ENCODE data around the gene PAPOLB. TPM values are rescaled to one million over a fixed set of nuclear protein-coding genes. Genes with fewer than 3 reads are reported as not detected.
A peak's percentile ranks its signal among the peaks of the same experiment; 100 is the strongest.

The PAPOLB gene
- total and polyA plus RNA-seq, 10 of the 15 experiments (the other 5 are each of a cell fraction or from before 2014, with no cell fraction given) = 0.01 TPM; not detected in 9

DNA sequence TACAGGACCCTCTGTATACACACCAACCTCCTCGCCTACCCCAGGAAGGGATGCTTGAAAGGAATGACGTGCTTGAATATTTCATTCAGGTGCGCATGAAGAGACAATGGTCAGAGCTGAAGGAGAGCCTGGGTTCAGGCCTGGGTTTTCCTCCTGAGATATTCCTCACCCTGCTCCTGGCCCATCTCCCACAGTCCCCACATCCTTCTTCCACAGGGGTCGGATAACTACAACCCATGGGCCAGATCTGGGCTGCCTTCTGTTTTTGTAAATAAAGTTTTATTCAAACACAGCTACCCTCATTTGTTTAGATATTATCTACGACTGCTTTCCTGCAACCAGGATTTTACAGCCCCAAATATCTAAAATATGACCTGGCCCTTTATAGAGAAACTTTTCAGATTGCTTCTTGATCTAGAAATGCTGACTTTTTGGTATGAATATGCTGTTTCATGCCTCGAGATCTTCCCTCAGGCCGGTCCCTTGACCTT is 23.5 kb upstream of the PAPOLB start:
- FAIRE-seq (no peak), ATAC-seq (no peak), DNase-seq (ENCODE audit: low read depth, low spot score) (no peak)
- no peak overlapping the region for H3K9ac ChIP-seq (ENCODE audit: control insufficient read depth, insufficient read depth, low read length)
- POLR2A ChIA-PET = interaction anchor here (0.6 kb wide), 1 partner anchor 9 kb away, joined by 3 read pairs; no protein-coding TSS in a partner anchor
- intact Hi-C loops (cut with micrococcal nuclease; ENCODE audit: unreplicated experiment) (no loop called here), in situ Hi-C loops (cut with MboI) (no loop called here)
- no peak overlapping the region for H3K27ac ChIP-seq (ENCODE audit: control insufficient read depth, insufficient read depth)
- no peak overlapping the region for H3K4me2 ChIP-seq (ENCODE audit: control insufficient read depth, insufficient read depth)
- RAD21 ChIA-PET (ENCODE audit: unreplicated experiment) = no interaction called here
- no peaks in the 10 kb centered on the region for H4K20me1 ChIP-seq (ENCODE audit: control insufficient read depth, insufficient read depth)
- CTCF ChIA-PET = no interaction called here
- no peaks in the 10 kb centered on the region for H3K79me2 ChIP-seq (ENCODE audit: control insufficient read depth, insufficient read depth, low read length)
- 63% methylated on average over 7 of the region's 7 CpGs for WGBS (ENCODE audit: insufficient coverage, insufficient replicate concordance, low lambda C conversion rate, missing lambda C conversion rate)
- H3K27me3 ChIP-seq (replicated peaks in 1 of 2; ENCODE audit: control insufficient read depth in 2 of 2, insufficient read depth in 2 of 2, low read length in 1 of 2) = peaks cover 3% of the 10 kb centered on the region in 2 experiments
- no peaks in the 10 kb centered on the region for H3K36me3 ChIP-seq (ENCODE audit: control insufficient read depth in 2 of 2, insufficient read depth in 2 of 2, low read length in 1 of 2)
- TF ChIP-seq, protein P1, sequence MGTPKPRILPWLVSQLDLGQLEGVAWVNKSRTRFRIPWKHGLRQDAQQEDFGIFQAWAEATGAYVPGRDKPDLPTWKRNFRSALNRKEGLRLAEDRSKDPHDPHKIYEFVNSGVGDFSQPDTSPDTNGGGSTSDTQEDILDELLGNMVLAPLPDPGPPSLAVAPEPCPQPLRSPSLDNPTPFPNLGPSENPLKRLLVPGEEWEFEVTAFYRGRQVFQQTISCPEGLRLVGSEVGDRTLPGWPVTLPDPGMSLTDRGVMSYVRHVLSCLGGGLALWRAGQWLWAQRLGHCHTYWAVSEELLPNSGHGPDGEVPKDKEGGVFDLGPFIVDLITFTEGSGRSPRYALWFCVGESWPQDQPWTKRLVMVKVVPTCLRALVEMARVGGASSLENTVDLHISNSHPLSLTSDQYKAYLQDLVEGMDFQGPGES (IDR thresholded peaks at IDR 0.05) = no peak
- TF ChIP-seq, protein P2, sequence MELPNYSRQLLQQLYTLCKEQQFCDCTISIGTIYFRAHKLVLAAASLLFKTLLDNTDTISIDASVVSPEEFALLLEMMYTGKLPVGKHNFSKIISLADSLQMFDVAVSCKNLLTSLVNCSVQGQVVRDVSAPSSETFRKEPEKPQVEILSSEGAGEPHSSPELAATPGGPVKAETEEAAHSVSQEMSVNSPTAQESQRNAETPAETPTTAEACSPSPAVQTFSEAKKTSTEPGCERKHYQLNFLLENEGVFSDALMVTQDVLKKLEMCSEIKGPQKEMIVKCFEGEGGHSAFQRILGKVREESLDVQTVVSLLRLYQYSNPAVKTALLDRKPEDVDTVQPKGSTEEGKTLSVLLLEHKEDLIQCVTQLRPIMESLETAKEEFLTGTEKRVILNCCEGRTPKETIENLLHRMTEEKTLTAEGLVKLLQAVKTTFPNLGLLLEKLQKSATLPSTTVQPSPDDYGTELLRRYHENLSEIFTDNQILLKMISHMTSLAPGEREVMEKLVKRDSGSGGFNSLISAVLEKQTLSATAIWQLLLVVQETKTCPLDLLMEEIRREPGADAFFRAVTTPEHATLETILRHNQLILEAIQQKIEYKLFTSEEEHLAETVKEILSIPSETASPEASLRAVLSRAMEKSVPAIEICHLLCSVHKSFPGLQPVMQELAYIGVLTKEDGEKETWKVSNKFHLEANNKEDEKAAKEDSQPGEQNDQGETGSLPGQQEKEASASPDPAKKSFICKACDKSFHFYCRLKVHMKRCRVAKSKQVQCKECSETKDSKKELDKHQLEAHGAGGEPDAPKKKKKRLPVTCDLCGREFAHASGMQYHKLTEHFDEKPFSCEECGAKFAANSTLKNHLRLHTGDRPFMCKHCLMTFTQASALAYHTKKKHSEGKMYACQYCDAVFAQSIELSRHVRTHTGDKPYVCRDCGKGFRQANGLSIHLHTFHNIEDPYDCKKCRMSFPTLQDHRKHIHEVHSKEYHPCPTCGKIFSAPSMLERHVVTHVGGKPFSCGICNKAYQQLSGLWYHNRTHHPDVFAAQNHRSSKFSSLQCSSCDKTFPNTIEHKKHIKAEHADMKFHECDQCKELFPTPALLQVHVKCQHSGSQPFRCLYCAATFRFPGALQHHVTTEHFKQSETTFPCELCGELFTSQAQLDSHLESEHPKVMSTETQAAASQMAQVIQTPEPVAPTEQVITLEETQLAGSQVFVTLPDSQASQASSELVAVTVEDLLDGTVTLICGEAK (IDR thresholded peaks at IDR 0.05; ENCODE audit: borderline replicate concordance) = 0 out of 2 replicates have a peak, but pooled peaks have one; percentile 25
- H2AFZ ChIP-seq (ENCODE audit: control insufficient read depth, low read depth, low read length) = no peak overlapping the region
- SMC1A ChIA-PET (ENCODE audit: uncharacterized antibody, unreplicated experiment) = no interaction called here
- H3K4me1 ChIP-seq (ENCODE audit: control insufficient read depth, insufficient read depth, low read length) = no peaks in the 10 kb centered on the region
- H3K4me3 ChIP-seq = no peak overlapping the region
- H3K9me3 ChIP-seq (replicated peaks; ENCODE audit: control insufficient read depth, insufficient read depth, low read length) = no peaks in the 10 kb centered on the region
- no TSS peak for BruUV-seq (replicated peaks)

Data from GM12878 (cell line).